ENCODE data around the gene CHST3.

GRCh38 chr10:71971769-71972555, 7.8 kb downstream of the CHST3 start:
- TF ChIP-seq CTCF (conservative IDR thresholded peaks at IDR 0.05; ENCODE audit: low read length) (no peak), EZH2phosphoT487 (IDR thresholded peaks at IDR 0.05; ENCODE audit: borderline replicate concordance) (no peak)
